VCaP (cell line): ENCODE data around the gene RAB3IL1.

ENCODE experiments used
- H3K27ac ChIP-seq: fragments of 450-650 bp; 2 replicates; pipeline ENCODE4 v1.5.1; 2017
- CTCF ChIP-seq: fragments of 450-650 bp; conservative IDR thresholded peaks from 2 replicates; pipeline ENCODE4 v1.5.1; 2017; ENCODE audit warnings: mild to moderate bottlenecking, moderate library complexity

Gene RAB3IL1

GRCh38 chr11:61854966-61855714, 62.2 kb downstream of the RAB3IL1 start:
- no peak overlapping the region for H3K27ac ChIP-seq

DNA sequence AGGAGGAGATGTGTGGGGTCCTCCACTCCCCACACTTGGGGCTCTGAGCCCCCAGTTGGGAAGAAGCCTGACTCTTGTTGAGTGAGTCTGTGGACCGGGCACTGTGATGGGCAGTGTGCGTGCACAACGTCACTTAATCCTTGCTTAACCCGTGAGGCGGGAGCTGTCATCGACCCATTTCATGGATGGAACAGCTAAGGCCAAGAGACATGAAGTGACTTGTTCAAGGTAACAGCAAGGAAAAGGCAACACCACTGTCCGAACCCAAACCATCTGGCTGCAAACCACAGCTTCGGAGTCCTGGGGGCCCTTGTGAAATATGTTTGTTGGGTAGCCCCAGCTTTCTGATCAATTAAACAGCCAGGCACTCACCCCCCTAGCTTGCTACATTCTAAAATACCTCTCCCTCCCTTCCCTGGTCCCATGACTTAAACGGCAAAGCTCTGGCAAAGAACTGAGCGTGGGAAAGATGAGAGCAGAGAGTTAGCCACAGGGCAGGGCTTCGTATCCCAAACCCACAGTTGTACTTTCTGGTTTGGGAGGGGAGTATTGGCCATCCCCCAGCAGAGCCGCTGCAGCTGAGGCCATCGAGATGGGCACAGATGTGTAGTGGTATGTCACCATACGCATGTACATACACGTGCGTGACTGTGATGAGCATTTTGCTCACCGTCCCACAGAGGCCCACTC, 63.0 kb downstream of the RAB3IL1 start:
- no peak overlapping the region for H3K27ac ChIP-seq
- no peak for TF ChIP-seq CTCF

More at GRCh38 chr11:61854966-61855714, 62.2 kb downstream of the RAB3IL1 start:
- TF ChIP-seq CTCF = no peak

DNA sequence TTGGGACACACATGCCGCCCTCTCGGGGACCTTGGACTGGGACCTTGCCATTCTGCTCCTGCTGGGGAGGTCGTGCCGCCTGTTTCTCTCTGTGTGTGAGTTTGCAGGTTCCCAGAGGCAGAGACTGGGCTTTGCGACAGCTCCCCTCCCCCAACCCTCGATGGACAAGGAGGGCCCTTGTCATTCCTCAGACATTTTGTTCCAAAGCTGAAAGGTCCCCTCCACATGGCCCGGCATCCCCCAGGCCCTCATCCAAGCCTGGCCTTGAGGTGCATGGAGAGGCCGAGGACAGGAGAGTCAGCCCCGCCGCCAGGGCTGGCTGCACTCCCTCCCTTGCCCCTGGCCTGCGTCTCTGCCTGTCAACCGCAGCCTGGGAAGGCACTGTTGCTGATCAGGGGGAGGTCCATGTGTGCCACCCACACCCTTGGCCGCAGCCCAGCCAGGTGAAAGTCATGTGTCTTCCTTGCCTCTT, 63.6 kb downstream of the RAB3IL1 start:
- no peak for TF ChIP-seq CTCF
- no peak overlapping the region for H3K27ac ChIP-seq

GRCh38 chr11:61851900-61852295, 65.5 kb downstream of the RAB3IL1 start:
- TF ChIP-seq CTCF = no peak
- no peak overlapping the region for H3K27ac ChIP-seq

- TF ChIP-seq CTCF = no peak
- H3K27ac ChIP-seq = no peak overlapping the region
Measured at GRCh38 chr11:61851113-61851899, 66.1 kb downstream of the RAB3IL1 start.

DNA sequence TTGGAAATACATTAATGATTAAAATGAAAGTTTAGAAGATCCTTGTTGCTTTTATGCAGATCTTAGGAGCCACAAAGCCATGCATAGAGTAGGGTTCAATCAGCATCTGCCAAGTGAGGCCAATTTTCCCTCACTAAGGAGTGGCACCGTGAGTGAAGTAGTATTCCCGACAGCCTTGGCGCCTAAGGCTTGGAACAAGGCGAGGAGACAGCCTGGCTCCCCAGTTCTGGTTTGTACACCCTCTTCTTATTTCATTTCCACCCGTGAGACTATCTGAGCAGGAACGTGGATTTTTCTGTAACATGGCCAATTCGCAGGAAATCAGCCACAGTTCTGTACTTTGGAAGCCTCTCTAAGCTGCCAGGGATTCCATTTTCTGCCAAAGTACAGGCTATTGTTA, 66.7 kb downstream of the RAB3IL1 start:
- H3K27ac ChIP-seq = no peak overlapping the region
- TF ChIP-seq CTCF = no peak

DNA sequence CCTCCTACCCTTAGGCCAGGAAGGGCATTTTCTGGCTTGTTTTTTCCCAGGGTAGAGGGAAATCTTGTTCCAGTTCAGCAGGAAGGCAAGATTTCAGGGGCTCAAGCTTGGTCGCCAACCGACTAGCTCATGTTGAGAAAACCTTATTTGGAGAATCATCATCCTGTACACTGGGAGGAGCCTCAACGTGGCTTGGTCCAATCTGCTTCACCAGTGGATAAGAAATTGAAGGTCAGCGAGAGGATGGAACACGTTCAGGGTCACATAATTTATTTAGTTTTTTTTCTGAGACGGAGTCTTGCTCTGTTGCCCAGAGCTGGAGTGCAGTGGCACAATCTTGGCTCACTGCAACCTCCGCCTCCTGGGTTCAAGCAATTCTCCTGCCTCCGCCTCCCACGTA, 68.7 kb downstream of the RAB3IL1 start:
- TF ChIP-seq CTCF = no peak
- H3K27ac ChIP-seq = no peak overlapping the region
